ENCODE results near the gene CASK.

The CASK gene

GRCh38 chrX:41828826-41829225 is 94.5 kb downstream of the CASK start:
- DNase-seq (ENCODE audit: low read depth) = no peak

GRCh38 chrX:41827886-41828285 is 95.5 kb downstream of the CASK start:
- no peak for DNase-seq (ENCODE audit: low read depth)

DNA sequence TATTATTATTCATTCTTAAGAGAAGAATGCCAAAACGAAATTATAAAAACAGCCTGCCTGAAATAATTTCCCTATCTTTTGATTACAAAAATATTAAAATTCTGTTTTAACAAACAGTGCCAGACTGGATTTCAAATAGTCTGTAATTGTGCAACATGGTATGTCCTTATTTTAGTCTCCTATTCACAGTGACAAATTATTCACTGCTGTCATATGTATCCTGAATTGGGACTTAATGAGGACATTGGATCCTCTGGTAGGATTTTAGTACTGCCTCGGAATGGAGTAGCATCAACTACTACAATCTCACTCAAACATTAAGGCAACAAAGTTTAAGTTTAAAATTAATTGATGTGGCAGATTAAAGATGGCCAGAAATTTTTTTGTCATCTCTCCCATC is 97.6 kb downstream of the CASK start:
- DNase-seq (ENCODE audit: low read depth) = no peak

GRCh38 chrX:41824551-41824950 is 98.8 kb downstream of the CASK start:
- no peak for DNase-seq (ENCODE audit: low read depth)

DNA sequence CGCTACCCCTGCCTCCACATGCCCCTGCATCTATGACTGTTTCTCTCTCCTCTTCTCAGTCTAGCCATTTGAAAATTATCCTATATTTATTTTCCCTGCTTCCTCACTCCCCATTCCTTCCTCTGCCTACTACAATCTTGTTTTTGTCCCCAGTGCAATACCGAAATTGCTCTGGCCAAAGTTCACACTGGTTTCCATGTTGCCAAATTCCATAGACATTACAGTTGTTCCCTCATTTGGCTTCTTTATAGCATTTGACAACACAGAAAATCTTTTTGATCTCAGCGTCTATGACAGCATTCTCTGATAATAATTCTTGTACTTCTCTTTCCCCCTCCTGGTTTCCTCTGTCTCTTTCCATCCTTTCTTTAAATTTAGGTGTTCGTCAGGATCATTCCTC is 100.0 kb downstream of the CASK start:
- no peak for DNase-seq (ENCODE audit: low read depth)

DNA sequence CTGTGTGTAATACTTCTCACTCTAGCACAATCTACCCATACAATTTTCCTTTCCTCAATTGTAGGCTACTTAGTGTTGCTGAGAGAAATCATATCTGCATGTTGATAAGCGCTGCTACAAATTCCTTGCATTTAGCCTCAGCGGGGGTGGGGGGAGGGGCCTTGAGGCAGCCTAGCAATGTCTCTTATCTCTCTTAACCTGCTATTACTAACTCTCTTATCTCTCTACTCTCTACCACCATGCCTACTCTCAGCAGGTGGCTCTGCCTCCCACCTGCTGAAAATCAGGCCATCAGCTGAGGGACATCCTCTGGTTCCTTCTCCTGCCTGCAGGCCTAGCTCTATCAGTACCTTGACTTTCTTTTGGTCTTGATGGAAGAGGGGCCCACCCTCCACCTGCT is 100.5 kb downstream of the CASK start:
- DNase-seq (ENCODE audit: low read depth) = no peak

DNA sequence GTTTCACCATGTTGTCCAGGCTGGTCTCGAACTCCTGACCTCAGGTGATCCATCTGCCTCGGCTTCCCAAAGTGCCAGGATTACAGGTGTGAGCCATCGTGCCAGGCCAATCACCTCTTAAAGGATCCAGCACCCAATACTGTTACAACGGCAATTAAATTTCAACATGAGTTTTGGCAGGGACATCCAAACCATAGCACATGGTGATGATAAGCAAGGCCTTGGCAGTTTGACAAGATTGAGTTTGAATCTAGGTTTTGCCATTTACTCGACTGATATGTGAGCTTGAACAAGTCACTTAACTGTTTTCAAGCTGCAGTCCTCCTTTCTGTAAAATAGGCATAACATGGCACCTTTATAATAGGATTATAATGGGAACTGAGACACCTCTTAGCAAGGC is 115.3 kb downstream of the CASK start:
- no peak for DNase-seq (ENCODE audit: low read depth)

- DNase-seq (ENCODE audit: low read depth) = no peak
Measured at GRCh38 chrX:41802958-41803357, 120.4 kb downstream of the CASK start.

- DNase-seq (ENCODE audit: low read depth) = no peak
Measured at GRCh38 chrX:41799661-41800060, 123.7 kb downstream of the CASK start.

- no peak for DNase-seq (ENCODE audit: low read depth)
Measured at GRCh38 chrX:41796577-41796976, 126.8 kb downstream of the CASK start.

GRCh38 chrX:41796046-41796445 is 127.3 kb downstream of the CASK start:
- DNase-seq (ENCODE audit: low read depth) = no peak

DNA sequence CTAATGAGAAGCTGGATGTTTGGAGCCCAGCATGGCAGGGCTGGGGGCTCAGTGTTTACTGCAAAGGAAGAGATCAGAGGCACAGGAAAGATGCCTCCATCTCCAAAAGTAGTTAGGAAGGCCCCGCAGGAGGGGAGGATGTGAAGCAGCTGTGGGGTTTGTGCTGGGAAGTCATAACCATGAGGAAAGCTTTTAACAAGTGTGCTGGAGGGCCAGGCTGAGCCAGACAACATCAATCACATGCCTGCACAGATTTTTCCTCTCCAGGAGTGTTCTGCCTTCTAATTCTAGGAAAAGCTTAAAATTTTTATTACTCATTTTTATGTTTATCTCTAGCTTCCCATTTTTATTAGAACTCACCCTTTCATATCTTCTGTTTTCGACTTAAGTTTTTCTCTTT is 134.0 kb downstream of the CASK start:
- no peak for DNase-seq (ENCODE audit: low read depth)

DNA sequence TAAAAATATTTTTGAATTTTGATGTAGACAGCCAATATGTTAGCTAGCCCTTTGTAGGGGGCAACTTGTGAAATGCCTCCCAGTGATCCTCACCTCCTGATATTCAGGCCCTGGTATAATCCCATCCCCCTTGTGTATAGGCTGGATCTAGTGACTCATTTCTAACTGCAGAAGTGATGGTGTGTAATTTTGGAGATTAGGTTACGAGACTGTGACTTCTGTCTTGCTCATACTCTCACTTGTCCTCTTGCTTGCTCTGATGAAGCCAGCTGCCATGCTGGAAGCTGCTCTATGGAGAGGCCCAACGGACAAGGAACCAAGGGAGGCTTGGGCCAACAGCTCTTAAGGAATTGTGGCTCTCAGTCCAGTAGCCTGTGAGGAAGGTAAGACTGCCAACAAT is 137.7 kb downstream of the CASK start:
- DNase-seq (ENCODE audit: low read depth) = no peak

- DNase-seq (ENCODE audit: low read depth) = no peak
Measured at GRCh38 chrX:41781500-41781899, 141.9 kb downstream of the CASK start.

DNA sequence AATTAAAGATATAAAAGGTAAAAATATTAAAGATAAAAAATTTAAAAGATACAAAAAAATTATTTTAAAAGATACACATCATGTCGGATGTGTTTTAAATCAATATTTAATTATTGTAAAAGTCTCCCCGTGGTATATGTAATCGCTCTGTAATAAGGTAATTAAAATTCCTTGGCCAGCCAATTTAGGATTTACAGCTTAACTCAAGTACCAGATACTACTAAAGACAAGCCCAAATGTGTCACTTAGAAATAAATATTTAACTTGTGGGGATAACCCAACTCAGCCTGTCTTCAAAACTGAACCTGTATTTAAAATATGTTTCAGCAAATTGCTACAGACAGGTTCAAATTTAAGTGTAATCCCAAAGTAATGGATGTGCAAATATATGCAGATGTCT is 143.4 kb downstream of the CASK start:
- no peak for DNase-seq (ENCODE audit: low read depth)

- no peak for DNase-seq (ENCODE audit: low read depth)
Measured at GRCh38 chrX:41779030-41779564, 144.3 kb downstream of the CASK start.

DNA sequence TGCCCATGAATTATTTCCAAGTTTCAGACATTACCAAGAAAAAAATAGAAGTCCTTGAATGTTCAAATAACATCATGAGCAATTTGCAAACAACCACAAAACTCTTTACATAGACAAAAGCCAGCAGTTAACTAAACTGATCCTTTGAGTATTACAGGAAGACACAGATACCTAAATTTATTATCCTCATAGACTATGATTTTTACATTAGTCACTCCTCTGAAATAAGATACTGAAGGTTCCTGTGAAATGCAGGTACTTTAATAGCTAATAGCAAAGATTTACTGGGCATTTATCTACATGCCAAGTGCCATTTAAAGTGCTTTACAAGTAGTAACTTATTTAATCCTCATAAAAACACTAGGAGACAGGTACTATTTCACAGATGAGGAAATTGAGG is 161.7 kb downstream of the CASK start:
- DNase-seq (ENCODE audit: low read depth) = no peak

GRCh38 chrX:41761169-41761568 is 162.2 kb downstream of the CASK start:
- DNase-seq (ENCODE audit: low read depth) = no peak

GRCh38 chrX:41759817-41760216 is 163.5 kb downstream of the CASK start:
- DNase-seq (ENCODE audit: low read depth) = no peak

GRCh38 chrX:41758401-41758800 is 165.0 kb downstream of the CASK start:
- no peak for DNase-seq (ENCODE audit: low read depth)

- no peak for DNase-seq (ENCODE audit: low read depth)
Measured at GRCh38 chrX:41750716-41751115, 172.6 kb downstream of the CASK start.

DNA sequence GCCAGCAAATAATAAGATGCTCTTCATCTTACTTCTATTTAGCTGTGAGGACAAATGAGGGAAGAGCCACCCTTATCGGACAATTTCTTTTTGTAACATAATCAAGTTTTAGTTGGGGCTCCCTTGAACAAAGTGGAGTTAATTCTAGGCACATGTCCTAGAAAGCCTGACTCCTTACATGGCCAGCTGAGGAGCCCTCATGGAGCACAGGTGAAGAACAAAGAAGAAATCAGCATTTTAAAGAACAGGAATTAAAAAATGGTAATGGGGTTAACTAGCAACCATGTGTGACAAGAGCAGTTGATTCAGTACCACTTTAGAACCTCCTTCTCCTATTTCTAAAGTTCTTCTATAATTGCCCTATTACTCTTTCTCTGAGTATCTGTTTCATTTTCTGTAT is 183.5 kb downstream of the CASK start:
- no peak for DNase-seq (ENCODE audit: low read depth)

GRCh38 chrX:41737065-41737464 is 186.3 kb downstream of the CASK start:
- DNase-seq (ENCODE audit: low read depth) = peak; percentile 4

GRCh38 chrX:41734530-41734929 is 188.8 kb downstream of the CASK start:
- DNase-seq (ENCODE audit: low read depth) = no peak

- no peak for DNase-seq (ENCODE audit: low read depth)
Measured at GRCh38 chrX:41733939-41734338, 189.4 kb downstream of the CASK start.

Data from stimulated activated CD8-positive, alpha-beta memory T cell treated with anti-CD3 and anti-CD28 coated beads, Interleukin-12 subunit alpha, Interleukin-12 subunit beta, amount 100 ng/mL, for 1 hour (primary cell).